Activated naive CD4-positive, alpha-beta T cell treated with Interleukin-2 at 50 U/mL for 16 hours (primary cell): ENCODE results near the gene PCBP1.
"Not testable (repeated sequence)": the region's sequence is repeated elsewhere in the genome, so short reads cannot be mapped to it uniquely, and the experiment has no call there.

Experiments used
- DNase-seq: peaks from one replicate; pipeline ENCODE4 v3.0.0-alpha.2; 2020

Gene PCBP1

GRCh38 chr2:70086838-70087701, at the start of gene PCBP1:
TSS of gene PCBP1 (plus strand) at chr2:70087477. CDS start at chr2:70087744, 267 bp downstream.
- DNase-seq: peak; percentile 95

- no peak for DNase-seq
These were observed 47.9 kb upstream of the PCBP1 start for GRCh38 chr2:70039366-70039765.

- no peak for DNase-seq
These were observed 45.6 kb upstream of the PCBP1 start for GRCh38 chr2:70041663-70042062.

GRCh38 chr2:70042246-70042645, 45.0 kb upstream of the PCBP1 start:
- no peak for DNase-seq

- peak; percentile 11 for DNase-seq
These were observed 43.9 kb upstream of the PCBP1 start for GRCh38 chr2:70043252-70043875.

GRCh38 chr2:70044290-70045040, 42.8 kb upstream of the PCBP1 start:
- no peak for DNase-seq

GRCh38 chr2:70045405-70045804, 41.9 kb upstream of the PCBP1 start:
- no peak for DNase-seq

- no peak for DNase-seq
These were observed 41.3 kb upstream of the PCBP1 start for GRCh38 chr2:70045932-70046331.

GRCh38 chr2:70046534-70046933, 40.7 kb upstream of the PCBP1 start:
- no peak for DNase-seq

- no peak for DNase-seq
These were observed 39.8 kb upstream of the PCBP1 start for GRCh38 chr2:70047451-70047850.

- no peak for DNase-seq
These were observed 38.0 kb upstream of the PCBP1 start for GRCh38 chr2:70049255-70049654.

GRCh38 chr2:70050631-70051425, 36.4 kb upstream of the PCBP1 start:
- DNase-seq: no peak

- not testable (repeated sequence) for DNase-seq
These were observed 32.0 kb upstream of the PCBP1 start for GRCh38 chr2:70055259-70055658.

GRCh38 chr2:70061317-70061716, 26.0 kb upstream of the PCBP1 start:
- no peak for DNase-seq

- no peak for DNase-seq
These were observed 25.0 kb upstream of the PCBP1 start for GRCh38 chr2:70062270-70062669.

- no peak for DNase-seq
These were observed 19.2 kb upstream of the PCBP1 start for GRCh38 chr2:70068119-70068518.

GRCh38 chr2:70069049-70069448, 18.2 kb upstream of the PCBP1 start:
- DNase-seq: peak; percentile 77

- DNase-seq: peak; percentile 57
These were observed 16.6 kb upstream of the PCBP1 start for GRCh38 chr2:70070542-70071268.

- no peak for DNase-seq
These were observed 13.8 kb upstream of the PCBP1 start for GRCh38 chr2:70073493-70073892.

- DNase-seq: no peak
These were observed 8.9 kb upstream of the PCBP1 start for GRCh38 chr2:70078384-70078783.

- no peak for DNase-seq
These were observed 6.6 kb upstream of the PCBP1 start for GRCh38 chr2:70080610-70081200.

- no peak for DNase-seq
These were observed 6.1 kb upstream of the PCBP1 start for GRCh38 chr2:70081221-70081620.
